Keratinocyte (primary cell): ENCODE data around the gene LUZP1. TPM values are rescaled to one million over a fixed set of nuclear protein-coding genes. Genes with fewer than 3 reads are reported as not detected.

Experiments used
- DNase-seq: peaks from one replicate; pipeline ENCODE4 v3.0.0-alpha.2; 2011; ENCODE audit warnings: low read depth, missing footprints, low spot score
- FAIRE-seq: peaks from 2 replicates; lab custom pipeline; 2011; peaks lifted over from hg19 to GRCh38; lab: Jason Lieb, UNC
- H2AFZ ChIP-seq: 2 replicates; pipeline ENCODE4 v1.6.0; 2012; ENCODE audit warnings: low read length, control low read depth, inconsistent platforms; ENCODE audit not compliant: control insufficient read depth
- H3K27ac ChIP-seq: 2 replicates; pipeline ENCODE4 v1.5.1; 2011; ENCODE audit warnings: low read length; ENCODE audit not compliant: control insufficient read depth, insufficient read depth
- H3K27me3 ChIP-seq: 3 replicates; pipeline ENCODE4 v1.6.0; 2011; ENCODE audit warnings: low read length; ENCODE audit not compliant: control insufficient read depth, insufficient read depth; ENCODE audit errors: extremely low read depth
- H3K36me3 ChIP-seq, 2 experiments: 2 replicates in 1 of 2; 3 replicates in 1 of 2; pipeline ENCODE4 v1.5.1; 2011; ENCODE audit warnings: low read length in 2 of 2, mild to moderate bottlenecking in 1 of 2; ENCODE audit not compliant: control insufficient read depth in 2 of 2, insufficient read depth in 2 of 2; ENCODE audit errors: extremely low read depth in 1 of 2
- H3K4me1 ChIP-seq: 3 replicates; pipeline ENCODE4 v1.5.1; 2011; ENCODE audit warnings: low read length; ENCODE audit not compliant: control insufficient read depth, insufficient read depth; ENCODE audit errors: extremely low read depth
- H3K4me2 ChIP-seq: 3 replicates; pipeline ENCODE4 v1.6.0; 2011; ENCODE audit warnings: low read depth, low read length; ENCODE audit not compliant: control insufficient read depth, insufficient read depth; ENCODE audit errors: extremely low read depth
- H3K4me3 ChIP-seq, 3 experiments: fragments of 200-600 bp in 1 of 3; sonication (generic) in 1 of 3; 2 replicates in 2 of 3; 3 replicates in 1 of 3; pipeline ENCODE4 v1.5.1; 2011 to 2016; ENCODE audit warnings: low read length in 3 of 3, mild to moderate bottlenecking in 3 of 3, control low read depth in 2 of 3, inconsistent platforms in 1 of 3, low read depth in 1 of 3, mixed read lengths in 1 of 3, mixed run types in 1 of 3, moderate library complexity in 1 of 3; ENCODE audit not compliant: control insufficient read depth in 2 of 3, insufficient read depth in 2 of 3; ENCODE audit errors: extremely low read depth in 1 of 3
- H3K79me2 ChIP-seq: 2 replicates; pipeline ENCODE4 v1.6.0; 2012; ENCODE audit warnings: low read length; ENCODE audit not compliant: control insufficient read depth, insufficient read depth
- H3K9ac ChIP-seq: 3 replicates; pipeline ENCODE4 v1.6.0; 2011; ENCODE audit warnings: low read length; ENCODE audit not compliant: control insufficient read depth, insufficient read depth; ENCODE audit errors: extremely low read depth
- H3K9me1 ChIP-seq: 3 replicates; pipeline ENCODE4 v1.6.0; 2011; ENCODE audit warnings: low read length; ENCODE audit not compliant: control insufficient read depth, insufficient read depth; ENCODE audit errors: extremely low read depth
- H3K9me3 ChIP-seq: 2 replicates; pipeline ENCODE4 v1.5.1; 2012; ENCODE audit warnings: low read depth, low read length; ENCODE audit not compliant: control insufficient read depth
- H4K20me1 ChIP-seq: 3 replicates; pipeline ENCODE4 v1.6.0; 2011; ENCODE audit warnings: low read length; ENCODE audit not compliant: control insufficient read depth, insufficient read depth; ENCODE audit errors: extremely low read depth
- CTCF ChIP-seq, 3 experiments: IDR thresholded peaks in 1 of 3; conservative IDR thresholded peaks in 1 of 3; optimal IDR thresholded peaks in 1 of 3; 2 replicates in 2 of 3; 3 replicates in 1 of 3; pipeline versions ENCODE3 to v1.5.1; 2011; ENCODE audit warnings: low read length in 3 of 3, mild to moderate bottlenecking in 3 of 3, moderate library complexity in 2 of 3, control low read depth in 1 of 3, inconsistent platforms in 1 of 3; ENCODE audit not compliant: insufficient read depth in 2 of 3; ENCODE audit errors: extremely low read depth in 1 of 3
- EZH2 ChIP-seq: IDR thresholded peaks from one replicate; pipeline ENCODE4 v1.6.1; 2012; ENCODE audit warnings: inconsistent platforms, mild to moderate bottlenecking, low read length, moderate library complexity
- dilution Hi-C: fragments of 300-500 bp; cut with MboI; formaldehyde crosslinking; loops from one replicate; pipeline ENCODE4 v1.7.0; 2020; ENCODE audit warnings: low sequenced_read_pairs; ENCODE audit not compliant: extremely low pct_ligation_motif_present
- polyA plus RNA-seq, 5 experiments: library from polyadenylated mRNA; depleted of rRNA in 3 of 5; stranded (reverse) in 3 of 5; stranded (forward) in 1 of 5; unstranded in 1 of 5; fragments of >200 nt; gene quantifications; 1 replicate in 1 of 5; 2 replicates in 3 of 5; 3 replicates in 1 of 5; pipeline versions ENCODE4 v1.2.1 to v1.2.3, GENCODE V29; 2011 to 2012; ENCODE audit warnings: missing spikeins in 2 of 5, low read depth in 1 of 5, low replicate concordance in 1 of 5

The LUZP1 gene
- polyA plus RNA-seq, 1 donor (not counting 4 experiments of a cell fraction or from before 2014, with no cell fraction given): 52.5 TPM

- no peaks in the 10 kb centered on the region for H4K20me1 ChIP-seq
- TF ChIP-seq EZH2 (no peak), CTCF (optimal IDR thresholded peaks at IDR 0.05 in 1 of 3, IDR thresholded peaks at IDR 0.05 in 1 of 3, conservative IDR thresholded peaks at IDR 0.05 in 1 of 3; ENCODE audit: extremely low read depth in 1 of 3, insufficient read depth in 2 of 3, low read length in 3 of 3) (no peak)
- no peak overlapping the region for H3K9ac ChIP-seq
- H2AFZ ChIP-seq: no peak overlapping the region
- no peaks in the 10 kb centered on the region for H3K36me3 ChIP-seq
- H3K4me3 ChIP-seq: no peak overlapping the region
- no peaks in the 10 kb centered on the region for H3K9me1 ChIP-seq
- H3K79me2 ChIP-seq: no peaks in the 10 kb centered on the region
- dilution Hi-C loops: loop anchor here (5.0 kb wide), 1 partner anchor 68 kb away; no protein-coding TSS in a partner anchor
- peaks cover 11% of the 10 kb centered on the region for H3K4me1 ChIP-seq
- no peak overlapping the region for H3K4me2 ChIP-seq
- no peaks in the 10 kb centered on the region for H3K9me3 ChIP-seq
- no peak overlapping the region for H3K27ac ChIP-seq
- DNase-seq (no peak), FAIRE-seq (no peak)
- no peaks in the 10 kb centered on the region for H3K27me3 ChIP-seq
Observed at GRCh38 chr1:23179862-23180261, 11.2 kb upstream of the LUZP1 start.

GRCh38 chr1:23178950-23179349 lies 10.3 kb upstream of the LUZP1 start:
- FAIRE-seq (no peak), DNase-seq (no peak)
- Histone ChIP-seq H3K4me2 (no peak overlapping the region), H3K27me3 (no peaks in the 10 kb centered on the region), H4K20me1 (no peaks in the 10 kb centered on the region), H3K36me3 (no peaks in the 10 kb centered on the region), H3K9me1 (no peaks in the 10 kb centered on the region), H3K4me3 (no peak overlapping the region), H3K79me2 (no peaks in the 10 kb centered on the region), H3K9me3 (no peaks in the 10 kb centered on the region), H3K4me1 (peaks cover 11% of the 10 kb centered on the region), H3K27ac (no peak overlapping the region), H2AFZ (no peak overlapping the region), H3K9ac (no peak overlapping the region)
- TF ChIP-seq EZH2 (no peak), CTCF (optimal IDR thresholded peaks at IDR 0.05 in 1 of 3, IDR thresholded peaks at IDR 0.05 in 1 of 3, conservative IDR thresholded peaks at IDR 0.05 in 1 of 3; ENCODE audit: extremely low read depth in 1 of 3, insufficient read depth in 2 of 3, low read length in 3 of 3) (peak in 2 of 3 experiments; percentile 16 to 39)
- dilution Hi-C loops: no loop called here
